ENCODE data around the gene CDH4.

- TF ChIP-seq CTCF (IDR thresholded peaks at IDR 0.05) = no peak
- TF ChIP-seq POLR2AphosphoS5 (IDR thresholded peaks at IDR 0.05) = no peak
Measured at GRCh38 chr20:61849822-61850221, 597.8 kb downstream of the CDH4 start.
